HepG2 (cell line): ENCODE measurements around the gene PTCRA. TPM values are rescaled to one million over a fixed set of nuclear protein-coding genes. Genes with fewer than 3 reads are reported as not detected.

Experiments used
- CCAR2 ChIP-seq: fragments of 200-400 bp; formaldehyde crosslinking; optimal IDR thresholded peaks from 2 replicates; pipeline ENCODE3; 2018; ENCODE audit warnings: low read depth, mild to moderate bottlenecking, low read length, moderate library complexity
- CCDC6 ChIP-seq: sonication (generic); formaldehyde crosslinking; IDR thresholded peaks from 2 replicates; pipeline ENCODE4 v1.8.1; 2022; ENCODE audit warnings: mild to moderate bottlenecking, missing genetic modification reagents, moderate library complexity
- HCFC1 ChIP-seq: fragments of 150-350 bp; IDR thresholded peaks from 2 replicates; pipeline ENCODE4 v1.6.1; 2014; ENCODE audit warnings: low read depth, low read length
- KDM3A ChIP-seq: IDR thresholded peaks from 2 replicates; pipeline ENCODE4 v1.6.1; 2018; ENCODE audit warnings: low read depth, missing compliant biosample characterization
- KDM5A ChIP-seq: fragments of 200-600 bp; sonication (generic); IDR thresholded peaks from 2 replicates; pipeline ENCODE4 v1.7.0; 2018; ENCODE audit warnings: antibody characterized with exemption, mild to moderate bottlenecking, low read length, borderline replicate concordance
- KMT2A ChIP-seq: sonication (generic); formaldehyde crosslinking; IDR thresholded peaks from 2 replicates; pipeline ENCODE4 v1.4.0; 2020; ENCODE audit warnings: missing genetic modification reagents
- MED1 ChIP-seq: sonication (generic); formaldehyde crosslinking; IDR thresholded peaks from 2 replicates; pipeline ENCODE4 v1.4.0; 2020; ENCODE audit warnings: missing genetic modification reagents
- SAFB2 ChIP-seq: sonication (generic); formaldehyde crosslinking; IDR thresholded peaks from 2 replicates; pipeline ENCODE4 v1.5.1; 2020; ENCODE audit warnings: missing genetic modification reagents, low read depth, mild to moderate bottlenecking, borderline replicate concordance
- SMARCE1 ChIP-seq: fragments of 450-650 bp; IDR thresholded peaks from 2 replicates; pipeline ENCODE4 v1.6.1; 2017; ENCODE audit warnings: borderline replicate concordance
- SP4 ChIP-seq: sonication (generic); formaldehyde crosslinking; IDR thresholded peaks from 2 replicates; pipeline ENCODE4 v1.8.1; 2023; ENCODE audit warnings: mild to moderate bottlenecking, missing genetic modification reagents
- THAP11 ChIP-seq: IDR thresholded peaks from 2 replicates; pipeline ENCODE4 v1.6.1; 2016; ENCODE audit warnings: missing biosample characterization, missing genetic modification reagents
- ZNF350 ChIP-seq: sonication (generic); formaldehyde crosslinking; IDR thresholded peaks from 2 replicates; pipeline ENCODE4 v1.4.0; 2020; ENCODE audit warnings: mild to moderate bottlenecking, low read depth, missing genetic modification reagents, borderline replicate concordance
- ZNF615 ChIP-seq: sonication (generic); formaldehyde crosslinking; IDR thresholded peaks from 2 replicates; pipeline ENCODE4 v1.5.0; 2020; ENCODE audit warnings: mild to moderate bottlenecking, missing genetic modification reagents, borderline replicate concordance
- ZNF75D ChIP-seq: sonication (generic); formaldehyde crosslinking; IDR thresholded peaks from 2 replicates; pipeline ENCODE4 v1.8.1; 2023; ENCODE audit warnings: missing genetic modification reagents, mild to moderate bottlenecking, borderline replicate concordance
- ZSCAN12 ChIP-seq: sonication (generic); formaldehyde crosslinking; IDR thresholded peaks from 2 replicates; pipeline ENCODE4 v1.9.0; 2021; ENCODE audit warnings: mild to moderate bottlenecking, missing genetic modification reagents
- ZSCAN25 ChIP-seq: sonication (generic); formaldehyde crosslinking; IDR thresholded peaks from 2 replicates; pipeline ENCODE4 v1.8.0; 2022; ENCODE audit warnings: mild to moderate bottlenecking, missing genetic modification reagents
- polyA plus RNA-seq, 8 experiments: library from polyadenylated mRNA; depleted of rRNA in 3 of 8; stranded (reverse) in 7 of 8; unstranded in 1 of 8; fragments of >200 nt; fragmentation: Illumina TruSeq in 4 of 8; extraction: Trizol in 4 of 8; gene quantifications; 2 replicates each; pipeline versions ENCODE4 v1.2.1 to v1.2.3, GENCODE V29; 2011 to 2016; ENCODE audit warnings: low read depth in 4 of 8, missing spikeins in 1 of 8, mixed read lengths in 1 of 8; ENCODE audit not compliant: insufficient read depth in 1 of 8
- total RNA-seq, 5 experiments: library from RNA; depleted of rRNA; stranded (reverse); fragments of >200 nt; fragmentation: Illumina TruSeq; extraction: Trizol; gene quantifications; 2 replicates each; pipeline ENCODE4 v1.2.3, GENCODE V29; 2016; ENCODE audit warnings: low read depth in 1 of 5
- TF ChIP-seq, protein P1 (sequence below): sonication (generic); formaldehyde crosslinking; IDR thresholded peaks from 2 replicates; pipeline ENCODE4 v1.5.0; 2020; ENCODE audit warnings: mild to moderate bottlenecking, missing genetic modification reagents, borderline replicate concordance
- TF ChIP-seq, protein P2 (sequence below): sonication (generic); formaldehyde crosslinking; IDR thresholded peaks from 2 replicates; pipeline ENCODE4 v1.5.0; 2020; ENCODE audit warnings: missing genetic modification reagents
- TF ChIP-seq, protein P3 (sequence below): IDR thresholded peaks from 2 replicates; pipeline ENCODE4 v1.6.1; 2018; ENCODE audit warnings: missing genetic modification reagents, mild to moderate bottlenecking, missing compliant biosample characterization
- TF ChIP-seq, protein P4 (sequence below): sonication (generic); formaldehyde crosslinking; IDR thresholded peaks from 2 replicates; pipeline ENCODE4 v1.5.1; 2020; ENCODE audit warnings: missing genetic modification reagents, mild to moderate bottlenecking, borderline replicate concordance
- TF ChIP-seq, protein P5 (sequence below): sonication (generic); formaldehyde crosslinking; IDR thresholded peaks from 2 replicates; pipeline ENCODE4 v1.4.0; 2020; ENCODE audit warnings: missing genetic modification reagents

PTCRA gene
- total and polyA plus RNA-seq, 2 of the 13 experiments (the other 11 are each of a cell fraction or from before 2014, with no cell fraction given) = not detected

DNA sequence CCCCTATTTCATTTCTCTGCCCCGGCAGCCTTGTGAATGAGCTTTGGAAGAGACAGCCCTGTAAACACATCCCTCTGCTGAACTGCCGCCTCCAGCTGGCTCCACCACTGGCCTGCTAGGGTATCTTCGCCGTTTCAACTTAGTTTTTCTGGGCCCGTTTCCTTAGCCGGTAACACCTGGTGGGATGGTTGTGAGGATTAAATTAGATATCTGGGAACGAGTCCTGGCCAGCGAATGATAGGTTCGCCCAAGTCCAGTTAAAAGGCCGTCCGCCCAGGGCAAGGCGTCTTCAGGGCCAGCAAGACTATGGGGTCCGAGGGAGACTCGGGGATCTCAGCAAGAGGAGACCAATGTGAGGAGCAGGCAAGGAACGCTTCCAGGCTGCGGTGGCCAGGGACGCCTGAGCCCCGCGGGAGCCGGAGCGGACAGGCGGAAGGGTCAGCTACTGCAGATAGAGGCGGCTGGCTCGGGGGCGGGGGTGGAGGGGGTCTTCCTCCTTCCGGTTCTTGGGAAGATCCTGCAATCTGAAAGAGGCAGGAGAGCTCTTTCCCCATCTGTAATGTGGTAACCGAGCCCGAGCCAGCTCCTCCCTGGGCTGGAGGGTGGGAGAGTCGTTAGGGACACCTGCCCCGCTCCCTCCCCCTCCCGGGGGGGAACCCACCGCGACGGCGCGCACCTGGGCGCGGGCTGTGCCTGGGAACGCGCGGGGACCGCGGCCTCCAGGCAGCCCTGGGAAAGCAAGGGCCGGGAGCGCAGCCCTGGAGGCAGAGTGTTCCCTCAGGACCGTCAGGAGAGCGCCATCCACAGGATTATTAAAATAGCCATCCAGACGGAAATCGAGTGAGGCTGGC, 4.5 kb upstream of the PTCRA start (continued):
- TF ChIP-seq HCFC1 = no peak
- TF ChIP-seq SMARCE1 = no peak
- TF ChIP-seq THAP11 (CRISPR knock-in tag) = 0 out of 2 replicates have a peak, but pooled peaks have one; percentile 8
- TF ChIP-seq MED1 (CRISPR knock-in tag) = peak; percentile 44; the same call in 1 of the 2 replicates
- TF ChIP-seq, protein P1, sequence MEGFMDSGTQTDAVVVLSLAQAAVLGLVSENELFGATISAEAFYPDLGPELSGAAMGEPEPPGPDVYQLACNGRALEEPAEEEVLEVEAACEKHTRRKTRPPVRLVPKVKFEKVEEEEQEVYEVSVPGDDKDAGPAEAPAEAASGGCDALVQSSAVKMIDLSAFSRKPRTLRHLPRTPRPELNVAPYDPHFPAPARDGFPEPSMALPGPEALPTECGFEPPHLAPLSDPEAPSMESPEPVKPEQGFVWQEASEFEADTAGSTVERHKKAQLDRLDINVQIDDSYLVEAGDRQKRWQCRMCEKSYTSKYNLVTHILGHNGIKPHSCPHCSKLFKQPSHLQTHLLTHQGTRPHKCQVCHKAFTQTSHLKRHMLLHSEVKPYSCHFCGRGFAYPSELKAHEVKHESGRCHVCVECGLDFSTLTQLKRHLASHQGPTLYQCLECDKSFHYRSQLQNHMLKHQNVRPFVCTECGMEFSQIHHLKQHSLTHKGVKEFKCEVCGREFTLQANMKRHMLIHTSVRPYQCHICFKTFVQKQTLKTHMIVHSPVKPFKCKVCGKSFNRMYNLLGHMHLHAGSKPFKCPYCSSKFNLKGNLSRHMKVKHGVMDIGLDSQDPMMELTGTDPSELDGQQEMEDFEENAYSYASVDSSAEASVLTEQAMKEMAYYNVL (CRISPR knock-in tag) = 0 out of 2 replicates have a peak, but pooled peaks have one; percentile 17
- TF ChIP-seq KDM5A = no peak
- TF ChIP-seq, protein P2, sequence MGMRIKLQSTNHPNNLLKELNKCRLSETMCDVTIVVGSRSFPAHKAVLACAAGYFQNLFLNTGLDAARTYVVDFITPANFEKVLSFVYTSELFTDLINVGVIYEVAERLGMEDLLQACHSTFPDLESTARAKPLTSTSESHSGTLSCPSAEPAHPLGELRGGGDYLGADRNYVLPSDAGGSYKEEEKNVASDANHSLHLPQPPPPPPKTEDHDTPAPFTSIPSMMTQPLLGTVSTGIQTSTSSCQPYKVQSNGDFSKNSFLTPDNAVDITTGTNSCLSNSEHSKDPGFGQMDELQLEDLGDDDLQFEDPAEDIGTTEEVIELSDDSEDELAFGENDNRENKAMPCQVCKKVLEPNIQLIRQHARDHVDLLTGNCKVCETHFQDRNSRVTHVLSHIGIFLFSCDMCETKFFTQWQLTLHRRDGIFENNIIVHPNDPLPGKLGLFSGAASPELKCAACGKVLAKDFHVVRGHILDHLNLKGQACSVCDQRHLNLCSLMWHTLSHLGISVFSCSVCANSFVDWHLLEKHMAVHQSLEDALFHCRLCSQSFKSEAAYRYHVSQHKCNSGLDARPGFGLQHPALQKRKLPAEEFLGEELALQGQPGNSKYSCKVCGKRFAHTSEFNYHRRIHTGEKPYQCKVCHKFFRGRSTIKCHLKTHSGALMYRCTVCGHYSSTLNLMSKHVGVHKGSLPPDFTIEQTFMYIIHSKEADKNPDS (CRISPR knock-in tag) = peak; percentile 71; the same call in 1 of the 2 replicates
- TF ChIP-seq, protein P3, sequence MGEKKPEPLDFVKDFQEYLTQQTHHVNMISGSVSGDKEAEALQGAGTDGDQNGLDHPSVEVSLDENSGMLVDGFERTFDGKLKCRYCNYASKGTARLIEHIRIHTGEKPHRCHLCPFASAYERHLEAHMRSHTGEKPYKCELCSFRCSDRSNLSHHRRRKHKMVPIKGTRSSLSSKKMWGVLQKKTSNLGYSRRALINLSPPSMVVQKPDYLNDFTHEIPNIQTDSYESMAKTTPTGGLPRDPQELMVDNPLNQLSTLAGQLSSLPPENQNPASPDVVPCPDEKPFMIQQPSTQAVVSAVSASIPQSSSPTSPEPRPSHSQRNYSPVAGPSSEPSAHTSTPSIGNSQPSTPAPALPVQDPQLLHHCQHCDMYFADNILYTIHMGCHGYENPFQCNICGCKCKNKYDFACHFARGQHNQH (CRISPR knock-in tag) = no peak
- TF ChIP-seq ZNF75D (CRISPR knock-in tag) = no peak
- TF ChIP-seq, protein P4, sequence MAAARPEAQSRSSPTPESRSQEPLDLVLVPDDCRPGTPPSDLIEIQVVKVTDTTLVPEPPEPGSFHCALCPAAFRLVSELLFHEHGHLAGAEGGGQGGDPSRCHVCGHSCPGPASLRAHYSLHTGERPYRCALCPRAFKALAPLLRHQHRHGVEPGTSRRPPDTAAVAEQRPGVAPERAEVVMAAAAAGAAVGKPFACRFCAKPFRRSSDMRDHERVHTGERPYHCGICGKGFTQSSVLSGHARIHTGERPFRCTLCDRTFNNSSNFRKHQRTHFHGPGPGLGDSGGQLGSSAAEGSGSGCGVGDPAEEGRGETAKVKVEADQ = peak; percentile 67; the same call in 1 of the 2 replicates
- no peak for TF ChIP-seq CCDC6
- no peak; the same call in 1 of the 2 replicates for TF ChIP-seq KDM3A (CRISPR knock-in tag)
- 0 out of 2 replicates have a peak, but pooled peaks have one; percentile 19 for TF ChIP-seq ZNF350
- TF ChIP-seq ZSCAN12 = no peak
- TF ChIP-seq, protein P5, sequence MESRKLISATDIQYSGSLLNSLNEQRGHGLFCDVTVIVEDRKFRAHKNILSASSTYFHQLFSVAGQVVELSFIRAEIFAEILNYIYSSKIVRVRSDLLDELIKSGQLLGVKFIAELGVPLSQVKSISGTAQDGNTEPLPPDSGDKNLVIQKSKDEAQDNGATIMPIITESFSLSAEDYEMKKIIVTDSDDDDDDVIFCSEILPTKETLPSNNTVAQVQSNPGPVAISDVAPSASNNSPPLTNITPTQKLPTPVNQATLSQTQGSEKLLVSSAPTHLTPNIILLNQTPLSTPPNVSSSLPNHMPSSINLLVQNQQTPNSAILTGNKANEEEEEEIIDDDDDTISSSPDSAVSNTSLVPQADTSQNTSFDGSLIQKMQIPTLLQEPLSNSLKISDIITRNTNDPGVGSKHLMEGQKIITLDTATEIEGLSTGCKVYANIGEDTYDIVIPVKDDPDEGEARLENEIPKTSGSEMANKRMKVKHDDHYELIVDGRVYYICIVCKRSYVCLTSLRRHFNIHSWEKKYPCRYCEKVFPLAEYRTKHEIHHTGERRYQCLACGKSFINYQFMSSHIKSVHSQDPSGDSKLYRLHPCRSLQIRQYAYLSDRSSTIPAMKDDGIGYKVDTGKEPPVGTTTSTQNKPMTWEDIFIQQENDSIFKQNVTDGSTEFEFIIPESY (CRISPR knock-in tag) = peak; percentile 90
- peak; percentile 30; the same call in 1 of the 2 replicates for TF ChIP-seq SP4 (CRISPR knock-in tag)
- peak; percentile 52 for TF ChIP-seq ZSCAN25 (CRISPR knock-in tag)
- TF ChIP-seq ZNF615 (CRISPR knock-in tag) = no peak
- 0 out of 2 replicates have a peak, but pooled peaks have one; percentile 38 for TF ChIP-seq KMT2A
- no peak for TF ChIP-seq CCAR2
- TF ChIP-seq SAFB2 = no peak
